Amygdala (tissue), 56 donors: ENCODE data around the gene SERPING1.
A peak's percentile ranks its signal among the peaks of the same experiment; 100 is the strongest.

Experiments
- DNase-seq, 56 donors: peaks; one replicate each; lab custom pipeline; 2025; lab: John Stamatoyannopoulos, UW

The SERPING1 gene

GRCh38 chr11:57597461-57597915 lies at the start of gene SERPING1:
SERPING1 (plus strand) TSS chr11:57597685; CDS start chr11:57598271, 586 bp downstream.
- DNase-seq, result peak in 21 of 56 donors; percentile 6 to 72 (median 23)

DNA sequence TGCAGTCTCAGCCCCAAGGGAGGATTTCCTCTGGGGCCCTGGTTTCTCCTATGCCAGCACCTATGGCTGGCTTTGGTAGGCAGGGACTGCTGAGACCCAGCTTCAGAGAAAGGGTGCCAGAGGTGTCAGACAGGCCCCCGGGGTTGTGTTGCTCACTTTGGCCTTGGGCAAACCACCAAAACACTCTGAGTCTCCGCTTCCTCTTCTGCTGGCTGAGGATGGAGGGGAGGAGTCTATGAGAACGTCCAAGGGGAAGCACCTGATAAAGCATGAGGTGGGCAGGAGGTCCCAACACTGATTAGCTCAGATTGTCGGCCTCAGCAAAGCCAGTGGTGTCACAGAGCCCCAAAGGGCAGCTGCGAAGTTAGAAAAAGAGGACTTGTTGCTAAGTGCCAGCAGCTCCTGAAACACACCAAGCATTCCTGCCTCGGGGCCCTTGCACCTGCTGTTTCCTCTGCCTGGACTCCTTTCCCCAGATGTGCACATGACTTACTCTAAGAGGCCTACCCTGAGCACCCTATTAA lies 49.6 kb upstream of the SERPING1 start:
- peak in 1 of 56 donors; percentile 8 for DNase-seq

GRCh38 chr11:57549983-57550382 lies 47.5 kb upstream of the SERPING1 start:
- DNase-seq, result no peak

DNA sequence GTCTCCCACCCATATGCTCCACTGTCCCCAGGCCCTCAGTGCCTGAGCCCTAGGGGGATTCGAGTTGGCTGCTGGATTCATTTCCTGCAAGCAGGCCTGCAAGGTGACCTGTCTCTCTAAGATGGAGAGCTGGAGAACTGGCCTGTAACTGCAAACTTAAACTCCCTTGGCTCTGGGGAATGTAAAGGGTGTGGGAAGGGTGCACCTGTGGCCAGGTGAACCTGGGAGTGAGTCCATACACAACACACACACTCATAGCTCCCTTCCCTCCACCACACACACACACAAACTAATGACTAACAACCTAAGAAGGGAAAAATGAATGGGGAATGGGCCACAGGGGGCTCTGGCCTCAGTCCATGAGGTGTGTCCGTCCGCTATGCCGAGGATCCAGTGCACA lies 45.5 kb upstream of the SERPING1 start:
- no peak for DNase-seq

DNA sequence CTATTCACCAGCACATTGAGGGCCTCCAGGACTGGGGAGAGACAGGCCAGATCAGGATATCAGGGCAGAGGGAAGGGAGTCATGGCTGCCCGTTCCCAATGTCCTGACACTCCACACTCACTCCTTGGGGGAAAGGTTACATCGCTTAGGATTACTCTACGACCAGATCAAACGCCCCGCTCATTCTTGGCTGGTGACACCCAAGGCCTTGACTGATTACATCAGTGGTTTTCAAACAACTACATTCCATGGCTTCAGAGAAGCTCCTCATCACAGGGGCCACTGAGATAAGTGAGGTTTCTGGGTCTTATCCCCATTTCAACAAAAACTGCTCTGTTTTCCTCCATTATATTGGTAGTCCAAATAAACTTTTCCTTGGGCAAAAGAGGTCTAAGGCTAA lies 45.0 kb upstream of the SERPING1 start:
- DNase-seq, result no peak

GRCh38 chr11:57555393-57555792 lies 42.1 kb upstream of the SERPING1 start:
- DNase-seq, result no peak

DNA sequence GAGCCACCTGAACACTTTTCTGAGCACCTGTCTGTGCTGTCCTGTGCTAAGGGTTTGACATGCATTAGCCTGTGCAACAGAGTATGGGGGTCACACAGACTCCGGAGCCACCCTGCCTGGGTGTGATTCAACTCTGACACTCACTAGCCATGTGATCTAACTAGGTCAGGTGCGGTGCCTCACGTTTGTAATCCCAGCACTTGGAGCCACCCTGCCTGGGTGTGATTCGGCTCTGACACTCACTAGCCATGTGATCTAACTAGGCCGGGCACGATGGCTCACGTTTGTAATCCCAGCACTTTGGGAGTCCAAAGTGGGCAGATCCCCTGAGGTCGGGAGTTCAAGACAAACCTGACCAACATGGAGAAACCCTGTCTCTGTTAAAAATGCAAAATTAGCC lies 41.4 kb upstream of the SERPING1 start:
- no peak for DNase-seq

- no peak for DNase-seq
These were observed 37.3 kb upstream of the SERPING1 start for GRCh38 chr11:57560146-57560545.

DNA sequence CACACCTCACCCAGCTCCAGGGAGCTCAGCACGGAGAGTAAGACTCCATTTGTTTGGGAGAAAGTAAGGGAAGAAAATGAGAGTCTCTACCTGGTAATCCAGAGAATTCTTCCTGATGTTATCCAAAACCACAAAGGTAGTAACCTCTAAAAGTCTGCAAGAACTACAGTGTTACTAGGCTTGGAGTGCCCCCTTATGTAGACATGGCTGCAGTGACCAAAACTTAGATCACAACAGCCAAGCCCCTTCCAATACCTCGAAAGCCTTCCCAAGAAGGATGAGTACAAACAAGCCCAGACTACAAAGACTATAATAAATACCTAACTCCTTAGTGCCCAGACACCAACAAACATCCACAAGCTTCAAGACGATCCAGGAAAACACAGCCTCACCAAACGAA lies 34.9 kb upstream of the SERPING1 start:
- no peak for DNase-seq

DNA sequence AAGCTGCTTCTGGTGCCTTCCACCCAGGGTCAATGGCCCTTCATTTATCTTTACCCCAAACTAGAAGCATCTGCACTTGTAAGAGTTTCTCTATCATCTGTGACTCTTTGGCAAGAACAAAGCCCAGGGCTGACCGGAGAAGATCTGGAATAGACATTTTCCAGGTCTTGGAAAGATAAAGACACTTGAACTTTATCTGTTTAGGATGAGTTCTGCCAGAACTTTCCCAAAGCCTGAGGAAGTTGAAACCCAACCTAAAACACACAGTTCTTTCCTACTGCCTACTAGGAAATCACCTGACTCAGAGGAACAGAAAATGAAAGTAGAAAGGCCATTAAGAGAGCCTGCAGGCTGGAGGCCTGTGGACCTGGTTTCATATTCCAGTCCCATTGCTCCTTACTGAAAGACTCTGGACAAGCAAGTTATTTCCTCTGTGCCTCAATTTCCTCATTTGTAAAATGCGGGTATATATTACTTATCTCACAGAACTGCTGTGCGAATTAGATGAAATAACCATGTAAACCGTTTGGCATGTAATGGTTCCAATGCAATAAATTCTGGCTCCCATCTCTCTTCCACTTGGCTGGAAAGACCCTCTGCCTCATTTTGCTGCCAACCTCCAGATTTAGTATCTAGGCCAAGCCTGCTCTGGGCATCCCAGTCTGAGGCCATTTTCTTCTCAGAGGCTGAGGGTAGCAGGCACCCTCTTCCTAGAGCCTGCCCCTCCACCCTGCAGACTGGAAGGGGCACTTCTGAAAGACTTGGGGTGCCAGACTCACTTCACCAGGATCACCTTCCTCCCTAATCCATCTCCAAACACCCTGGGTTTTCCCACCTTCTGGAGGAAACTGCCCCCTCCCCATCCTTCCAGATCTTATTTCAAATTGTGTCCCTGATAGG lies 31.2 kb upstream of the SERPING1 start:
- DNase-seq, result peak in 12 of 56 donors; percentile 4 to 50 (median 19)

GRCh38 chr11:57566905-57567514 lies 30.5 kb upstream of the SERPING1 start:
- DNase-seq, result peak in 10 of 56 donors; percentile 31 to 75 (median 51)

- DNase-seq, result peak in 52 of 56 donors; percentile 27 to 86 (median 62)
These were observed 29.8 kb upstream of the SERPING1 start, which contains the start of gene UBE2L6 for GRCh38 chr11:57567515-57568329. UBE2L6 (minus strand) TSS chr11:57567672; CDS start chr11:57567611, 61 bp downstream.

DNA sequence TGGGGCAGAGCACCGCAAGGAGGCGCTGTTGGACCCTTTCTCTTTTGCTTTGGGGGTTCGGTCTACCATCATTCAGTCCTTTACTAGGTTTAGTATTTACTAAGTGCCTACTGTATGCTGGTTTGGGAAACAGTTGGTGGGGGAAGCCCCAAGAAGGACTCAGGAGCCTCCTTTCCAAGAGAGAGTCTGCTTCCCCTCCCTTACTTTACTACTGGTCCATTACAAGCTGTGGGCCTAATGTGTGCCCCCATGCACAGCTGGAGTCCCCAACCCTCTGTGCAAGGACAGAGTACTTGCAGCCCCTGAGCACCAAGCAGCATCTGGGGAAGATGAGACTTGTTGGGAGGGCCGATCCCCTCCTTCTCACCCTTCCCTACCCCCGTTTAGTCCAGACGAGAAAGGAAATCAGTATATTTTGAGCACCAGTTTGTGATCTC lies 29.1 kb upstream of the SERPING1 start:
- peak in 11 of 56 donors; percentile 13 to 84 (median 64) for DNase-seq

DNA sequence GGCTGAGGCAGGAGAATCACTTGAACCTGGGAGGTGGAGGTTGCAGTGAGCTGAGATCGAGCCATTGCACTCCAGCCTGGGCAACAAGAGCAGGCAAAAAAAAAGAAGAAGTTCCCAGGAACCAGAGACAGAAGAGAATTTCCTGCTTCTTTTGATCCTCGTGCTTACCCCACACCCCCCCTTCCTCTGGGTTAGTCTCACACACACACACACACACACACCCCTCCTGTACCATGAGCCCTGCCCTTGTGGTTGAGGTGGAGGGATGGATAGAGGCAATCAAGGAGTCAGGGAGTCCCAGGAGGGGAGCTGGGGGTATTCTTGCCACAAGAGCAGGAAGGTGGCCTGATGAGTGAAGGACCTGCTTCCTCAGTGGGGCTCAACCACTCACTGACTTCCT lies 25.9 kb upstream of the SERPING1 start:
- DNase-seq, result no peak

DNA sequence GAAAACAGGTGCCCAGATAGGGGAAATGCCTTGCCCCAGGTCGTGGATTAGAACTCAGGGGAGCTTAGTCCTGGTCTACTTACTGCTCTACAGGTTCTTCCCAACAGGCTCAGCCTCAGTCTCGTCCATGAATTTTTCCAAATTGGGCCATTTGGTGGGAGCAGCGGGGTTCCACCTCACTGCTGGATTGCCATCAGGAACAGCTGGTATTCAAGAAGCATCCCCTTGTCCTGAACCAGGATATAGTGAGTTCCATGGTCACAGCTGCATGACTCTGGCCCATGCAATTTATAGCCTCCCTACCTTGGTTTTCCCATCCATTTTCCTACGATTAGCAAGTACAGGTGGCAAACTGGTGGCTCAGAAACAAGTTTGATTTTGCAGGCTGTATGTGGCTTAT lies 23.4 kb upstream of the SERPING1 start:
- DNase-seq, result no peak

- no peak for DNase-seq
These were observed 13.1 kb upstream of the SERPING1 start for GRCh38 chr11:57584341-57584740.

DNA sequence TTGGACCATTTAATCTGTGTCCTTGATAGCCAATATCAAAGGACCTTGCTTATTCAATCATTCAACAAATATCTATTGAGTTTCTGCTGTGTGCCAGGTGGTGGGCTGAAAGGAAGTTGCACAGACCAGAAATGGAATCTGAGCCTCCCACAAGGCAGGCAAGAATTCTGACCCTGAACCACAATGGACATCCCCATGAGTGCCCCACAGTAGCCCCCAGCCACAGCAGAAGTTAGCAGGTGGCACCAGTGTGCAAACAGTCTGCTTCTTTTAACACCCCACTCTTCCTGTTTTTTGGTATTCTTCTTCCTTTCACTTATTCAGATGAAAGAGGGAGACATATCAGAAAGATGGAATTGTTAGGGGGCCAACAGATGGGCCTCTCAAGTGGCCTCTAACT lies 12.2 kb upstream of the SERPING1 start:
- DNase-seq, result no peak

DNA sequence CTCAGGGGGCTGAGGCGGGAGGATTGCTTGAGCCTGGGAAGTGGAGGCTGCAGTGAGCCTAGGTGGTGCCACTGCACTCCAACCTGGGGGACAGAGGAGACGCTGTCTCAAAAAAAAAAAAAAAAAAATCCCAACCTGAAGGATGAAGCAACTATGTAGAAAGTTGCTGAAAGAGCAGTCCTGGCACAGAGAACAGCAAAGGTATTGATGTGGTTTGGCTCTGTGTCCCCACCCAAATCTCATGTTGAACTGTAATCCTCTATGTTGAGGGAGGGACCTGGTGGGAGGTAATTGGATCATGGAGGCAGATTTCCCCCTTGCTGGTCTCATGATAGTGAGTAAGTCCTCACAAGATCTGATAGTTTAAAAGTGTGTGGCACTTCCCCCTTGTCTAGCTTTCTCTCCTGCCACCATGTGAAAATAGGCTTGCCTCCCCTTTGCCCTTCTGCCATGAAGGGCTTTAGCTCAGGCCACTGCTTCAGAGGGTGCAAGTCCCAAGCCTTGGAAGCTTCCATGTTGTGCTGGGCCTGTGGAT lies 10.7 kb upstream of the SERPING1 start:
- no peak for DNase-seq

DNA sequence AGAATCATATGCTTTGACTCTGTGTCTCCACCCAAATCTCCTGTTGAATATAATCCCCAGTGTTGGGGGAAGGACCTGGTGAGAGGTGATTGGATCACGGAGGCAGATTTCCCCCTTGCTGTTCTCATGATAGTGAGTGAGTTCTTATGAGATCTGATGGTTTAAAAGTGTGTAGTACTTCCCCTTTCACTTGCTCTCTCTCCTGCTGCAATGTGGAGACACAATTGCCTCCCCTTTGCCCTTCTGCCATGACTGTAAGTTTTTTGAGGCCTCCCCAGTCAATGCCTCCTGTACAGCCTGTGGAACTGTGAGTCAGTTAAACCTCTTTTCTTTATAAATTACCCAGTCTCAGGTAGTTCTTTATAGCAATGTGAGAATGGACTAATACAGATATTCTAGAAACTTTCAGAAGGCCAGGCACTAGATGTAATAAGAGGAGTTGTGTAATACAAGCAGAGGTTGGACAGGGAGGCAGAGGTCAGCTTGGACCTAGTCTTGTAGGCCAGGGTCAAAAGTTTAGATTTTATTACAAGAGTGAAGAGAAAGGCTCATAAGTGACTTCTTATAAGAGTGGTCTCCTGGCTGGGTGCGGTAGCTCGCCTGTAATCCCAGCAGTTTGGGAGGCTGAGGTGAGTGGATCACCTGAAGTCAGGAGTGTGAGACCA lies 9.3 kb upstream of the SERPING1 start:
- no peak for DNase-seq
